GM12874 (cell line): ENCODE results near the gene SIPA1.

ENCODE experiments used
- TF ChIP-seq, protein P1 (sequence below): IDR thresholded peaks from 2 replicates; pipeline ENCODE4 v1.5.1; 2011; ENCODE audit warnings: low read depth, mild to moderate bottlenecking, control low read depth, low read length, moderate library complexity; ENCODE audit not compliant: insufficient read depth

Gene SIPA1

DNA sequence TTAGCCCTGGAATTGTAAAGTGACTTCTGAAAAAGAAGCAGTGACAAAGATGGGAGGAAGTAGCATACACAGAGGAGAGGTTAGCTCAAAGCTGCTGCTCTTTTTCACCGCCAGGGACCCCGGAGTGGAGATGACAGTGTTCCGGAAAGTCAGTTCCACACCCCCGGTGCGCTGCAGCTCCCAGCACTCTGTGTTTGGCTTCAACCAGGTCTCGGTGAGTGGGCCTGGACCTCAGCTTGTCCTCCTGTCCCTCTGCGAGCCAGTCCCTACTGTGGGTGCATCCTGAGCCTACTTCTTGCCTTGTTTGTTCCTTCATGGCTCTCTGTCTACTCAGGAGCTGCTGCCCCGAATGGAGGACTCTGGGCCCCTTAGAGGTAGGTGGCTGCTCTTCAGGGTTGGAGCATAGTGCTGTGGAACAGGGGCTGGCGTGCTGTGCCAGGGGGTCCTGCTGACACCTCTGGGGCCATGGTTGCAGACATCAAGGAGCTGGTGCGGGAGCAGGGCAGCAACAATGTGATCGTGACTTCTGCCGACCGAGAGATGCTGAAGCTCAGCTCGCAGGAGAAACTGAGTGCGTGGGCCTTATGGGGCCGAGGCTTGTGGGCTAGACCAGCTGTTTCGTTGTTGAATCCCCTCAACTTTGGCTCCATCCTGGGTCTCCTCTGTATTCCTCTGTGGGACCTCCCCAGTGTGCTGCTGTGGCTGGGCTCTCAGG is 20.6 kb upstream of the SIPA1 start:
- TF ChIP-seq, protein P1, sequence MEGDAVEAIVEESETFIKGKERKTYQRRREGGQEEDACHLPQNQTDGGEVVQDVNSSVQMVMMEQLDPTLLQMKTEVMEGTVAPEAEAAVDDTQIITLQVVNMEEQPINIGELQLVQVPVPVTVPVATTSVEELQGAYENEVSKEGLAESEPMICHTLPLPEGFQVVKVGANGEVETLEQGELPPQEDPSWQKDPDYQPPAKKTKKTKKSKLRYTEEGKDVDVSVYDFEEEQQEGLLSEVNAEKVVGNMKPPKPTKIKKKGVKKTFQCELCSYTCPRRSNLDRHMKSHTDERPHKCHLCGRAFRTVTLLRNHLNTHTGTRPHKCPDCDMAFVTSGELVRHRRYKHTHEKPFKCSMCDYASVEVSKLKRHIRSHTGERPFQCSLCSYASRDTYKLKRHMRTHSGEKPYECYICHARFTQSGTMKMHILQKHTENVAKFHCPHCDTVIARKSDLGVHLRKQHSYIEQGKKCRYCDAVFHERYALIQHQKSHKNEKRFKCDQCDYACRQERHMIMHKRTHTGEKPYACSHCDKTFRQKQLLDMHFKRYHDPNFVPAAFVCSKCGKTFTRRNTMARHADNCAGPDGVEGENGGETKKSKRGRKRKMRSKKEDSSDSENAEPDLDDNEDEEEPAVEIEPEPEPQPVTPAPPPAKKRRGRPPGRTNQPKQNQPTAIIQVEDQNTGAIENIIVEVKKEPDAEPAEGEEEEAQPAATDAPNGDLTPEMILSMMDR = no peak

DNA sequence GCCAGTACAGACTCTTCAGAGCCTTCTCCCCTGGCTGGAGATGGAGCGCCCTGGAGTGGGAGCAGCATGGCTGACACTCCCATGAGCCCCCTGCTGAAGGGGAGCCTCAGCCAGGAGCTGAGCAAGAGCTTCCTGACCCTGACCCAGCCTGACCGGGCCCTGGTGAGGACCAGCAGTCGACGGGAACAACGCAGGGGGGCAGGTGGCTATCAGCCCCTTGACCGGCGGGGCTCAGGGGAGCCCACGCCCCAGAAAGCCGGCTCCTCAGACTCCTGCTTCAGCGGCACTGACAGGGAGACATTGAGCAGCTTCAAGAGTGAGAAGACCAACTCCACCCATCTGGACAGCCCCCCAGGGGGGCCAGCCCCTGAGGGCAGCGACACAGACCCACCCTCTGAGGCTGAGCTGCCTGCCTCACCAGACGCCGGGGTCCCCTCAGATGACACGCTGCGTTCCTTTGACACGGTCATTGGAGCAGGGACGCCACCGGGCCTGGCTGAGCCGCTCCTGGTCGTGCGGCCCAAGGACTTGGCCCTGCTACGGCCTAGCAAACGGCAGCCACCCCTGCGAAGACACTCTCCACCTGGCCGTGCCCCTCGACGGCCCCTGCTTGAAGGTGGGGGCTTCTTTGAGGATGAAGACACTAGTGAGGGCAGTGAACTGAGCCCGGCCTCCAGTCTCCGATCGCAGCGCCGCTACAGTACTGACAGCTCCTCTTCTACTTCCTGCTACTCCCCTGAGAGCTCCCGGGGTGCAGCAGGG is 19.7 kb upstream of the SIPA1 start:
- TF ChIP-seq, protein P1 = no peak

DNA sequence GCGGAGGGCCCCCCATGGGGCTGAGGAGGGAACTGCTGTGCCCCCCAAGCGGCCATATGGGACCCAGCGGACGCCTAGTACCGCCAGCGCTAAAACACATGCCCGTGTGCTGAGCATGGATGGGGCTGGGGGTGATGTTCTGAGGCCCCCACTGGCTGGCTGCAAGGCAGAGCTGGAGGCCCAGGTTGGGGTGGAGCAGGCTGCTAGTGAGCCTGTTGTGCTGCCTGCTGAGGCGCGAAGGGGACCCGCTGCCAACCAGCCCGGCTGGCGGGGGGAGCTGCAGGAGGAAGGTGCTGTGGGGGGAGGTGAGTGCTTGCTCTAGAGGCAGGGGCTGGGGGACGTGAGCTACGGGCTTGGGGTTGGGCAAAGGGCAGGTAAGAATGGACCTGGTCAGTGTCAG is 19.1 kb upstream of the SIPA1 start:
- TF ChIP-seq, protein P1 = no peak

DNA sequence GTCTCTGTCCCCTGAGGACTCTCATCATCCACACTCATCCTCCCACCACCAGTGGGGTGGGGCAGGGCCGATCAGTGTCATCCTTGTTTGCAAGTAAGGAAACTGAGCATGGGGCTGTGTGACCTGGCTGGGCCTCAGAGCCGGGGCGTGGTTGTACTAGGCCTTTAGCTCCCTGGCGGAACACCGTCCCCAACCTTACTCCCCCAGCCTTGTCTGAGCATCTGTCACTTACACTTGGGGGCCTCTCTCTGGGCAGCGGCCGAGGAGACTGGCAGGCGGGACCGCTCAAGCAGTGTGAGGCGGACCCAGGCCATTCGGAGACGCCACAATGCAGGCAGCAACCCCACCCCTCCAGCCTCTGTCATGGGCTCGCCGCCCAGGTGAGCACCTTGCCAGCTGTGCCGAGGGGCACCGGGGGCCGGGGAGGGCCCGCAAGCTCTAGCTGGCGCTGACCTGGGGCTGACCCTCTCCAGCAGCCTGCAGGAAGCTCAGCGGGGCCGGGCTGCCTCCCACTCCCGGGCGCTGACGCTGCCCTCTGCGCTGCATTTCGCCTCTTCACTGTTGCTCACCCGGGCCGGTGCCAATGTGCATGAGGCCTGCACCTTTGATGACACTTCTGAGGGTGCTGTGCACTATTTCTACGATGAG is 18.5 kb upstream of the SIPA1 start:
- TF ChIP-seq, protein P1 = no peak

DNA sequence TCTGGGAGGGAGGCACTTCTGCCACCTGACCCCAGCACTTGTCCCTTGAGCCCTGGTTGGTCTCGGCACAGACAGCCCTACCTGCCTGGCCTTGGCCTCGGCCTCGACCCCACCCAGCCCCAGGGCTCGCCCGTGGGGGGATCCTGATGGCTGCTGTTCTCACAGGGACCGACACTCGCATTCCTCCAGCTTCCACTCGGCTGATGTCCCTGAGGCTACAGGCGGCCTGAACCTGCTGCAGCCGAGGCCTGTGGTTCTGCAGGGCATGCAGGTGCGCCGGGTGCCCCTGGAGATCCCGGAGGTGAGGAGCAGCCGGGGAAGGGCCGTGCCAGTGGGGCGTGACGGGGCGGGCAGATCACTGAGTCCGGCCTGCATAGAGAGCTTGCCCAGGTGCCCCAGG is 17.2 kb upstream of the SIPA1 start:
- TF ChIP-seq, protein P1 = no peak

DNA sequence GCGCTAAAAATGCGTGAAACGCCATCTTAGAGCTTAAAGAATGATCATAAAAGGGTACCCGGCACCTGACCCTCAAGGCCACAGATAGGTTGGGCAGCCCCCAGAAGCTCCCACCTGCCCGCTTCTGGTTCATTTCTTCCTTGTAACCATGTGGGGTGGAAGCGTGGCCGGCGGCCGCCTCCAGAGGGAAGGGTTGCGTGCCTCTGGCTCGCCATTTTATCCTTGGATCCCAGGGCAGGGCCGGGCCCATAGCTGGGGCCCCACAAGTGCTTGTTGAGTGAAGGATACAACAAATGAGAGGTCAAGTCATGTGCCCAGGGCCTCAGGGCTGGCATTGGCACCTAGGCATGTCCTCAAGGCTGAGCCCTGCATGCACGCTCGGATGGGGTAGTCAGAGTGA is 16.4 kb upstream of the SIPA1 start:
- TF ChIP-seq, protein P1 = no peak

DNA sequence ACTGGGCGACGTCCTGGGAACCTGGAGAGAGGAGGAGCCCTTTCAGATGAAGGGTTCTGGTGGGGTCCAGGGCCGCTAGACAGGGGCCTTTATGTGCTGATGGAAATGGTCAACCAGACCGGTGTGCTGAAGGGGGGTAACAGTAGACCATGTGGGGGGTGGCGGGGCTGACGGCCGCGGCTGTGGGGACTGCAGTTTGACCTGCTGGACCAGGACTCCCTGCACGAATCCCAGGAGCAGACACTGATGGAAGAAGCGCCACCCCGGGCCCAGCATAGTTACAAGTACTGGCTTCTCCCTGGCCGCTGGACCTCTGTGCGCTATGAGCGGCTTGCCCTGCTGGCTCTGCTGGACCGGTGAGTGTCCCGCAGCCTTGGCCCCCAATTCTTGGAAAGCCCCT is 15.9 kb upstream of the SIPA1 start:
- TF ChIP-seq, protein P1 = no peak
